Measurements from ENCODE around the gene SPNS3. TPM values are rescaled to one million over a fixed set of nuclear protein-coding genes. Genes with fewer than 3 reads are reported as not detected.

Gene SPNS3
- total RNA-seq, 4 donors from 2014 or later, result 0.47 to 1.0 TPM; not detected in 2

- TF ChIP-seq CTCF (IDR thresholded peaks at IDR 0.05), result no peak
- DNase-seq (ENCODE audit: low spot score) (no peak), ATAC-seq (ENCODE audit: low FRiP score) (no peak)
Measured at GRCh38 chr17:4411201-4411600, 22.5 kb upstream of the SPNS3 start.

GRCh38 chr17:4412933-4413831 lies 20.6 kb upstream of the SPNS3 start:
- DNase-seq (ENCODE audit: low spot score), result peak; percentile 97
- ATAC-seq (ENCODE audit: low FRiP score), result peak; percentile 88
- peak in 2 of 3 donors; percentile 47 to 99 for TF ChIP-seq CTCF (IDR thresholded peaks at IDR 0.05)

- ATAC-seq (ENCODE audit: low FRiP score), result no peak
- TF ChIP-seq CTCF (IDR thresholded peaks at IDR 0.05), result no peak
- DNase-seq (ENCODE audit: low spot score), result no peak
Measured at GRCh38 chr17:4417129-4417667, 16.5 kb upstream of the SPNS3 start.

GRCh38 chr17:4420692-4421131 lies 13.0 kb upstream of the SPNS3 start:
- TF ChIP-seq CTCF (IDR thresholded peaks at IDR 0.05), result peak in 1 of 3 donors; percentile 72
- no peak for DNase-seq (ENCODE audit: low spot score)
- ATAC-seq (ENCODE audit: low FRiP score), result peak; percentile 86

GRCh38 chr17:4422864-4423263 lies 10.9 kb upstream of the SPNS3 start:
- no peak for ATAC-seq (ENCODE audit: low FRiP score)
- TF ChIP-seq CTCF (IDR thresholded peaks at IDR 0.05), result no peak
- DNase-seq (ENCODE audit: low spot score), result no peak

- ATAC-seq (ENCODE audit: low FRiP score) (no peak), DNase-seq (ENCODE audit: low spot score) (no peak)
- TF ChIP-seq CTCF (IDR thresholded peaks at IDR 0.05), result no peak
Measured at GRCh38 chr17:4425398-4425797, 8.3 kb upstream of the SPNS3 start.

Measured in omental fat pad (tissue), 4 donors.